Liver (tissue), 9 donors: ENCODE results near the gene BAK1. TPM values are rescaled to one million over a fixed set of nuclear protein-coding genes. Genes with fewer than 3 reads are reported as not detected.

Experiments
- DNase-seq: peaks from one replicate; pipeline ENCODE4 v3.0.0-alpha.2; 2017; ENCODE audit warnings: low spot score
- H3K27ac ChIP-seq, 2 donors: one replicate each; pipeline ENCODE4 v1.7.0; 2013; ENCODE audit warnings: inconsistent platforms in 2 of 2, low read length in 2 of 2, control low read depth in 1 of 2, low read depth in 1 of 2, mild to moderate bottlenecking in 1 of 2
- H3K27me3 ChIP-seq, 4 donors: one replicate each; pipeline versions ENCODE4 v1.6.1 to v1.7.0; 2013; ENCODE audit warnings: low read length in 3 of 4, inconsistent platforms in 1 of 4, mild to moderate bottlenecking in 1 of 4, moderate library complexity in 1 of 4; ENCODE audit not compliant: control insufficient read depth in 4 of 4, insufficient read depth in 4 of 4
- H3K36me3 ChIP-seq, 4 donors: one replicate each; pipeline versions ENCODE4 v1.6.1 to v1.7.0; 2013; ENCODE audit warnings: low read length in 3 of 4, mild to moderate bottlenecking in 3 of 4, low read depth in 1 of 4, moderate library complexity in 1 of 4; ENCODE audit not compliant: control insufficient read depth in 4 of 4, insufficient read depth in 3 of 4
- H3K4me1 ChIP-seq, 4 donors: one replicate each; pipeline versions ENCODE4 v1.6.1 to v1.7.0; 2013; ENCODE audit warnings: low read length in 3 of 4, mild to moderate bottlenecking in 3 of 4, moderate library complexity in 1 of 4; ENCODE audit not compliant: control insufficient read depth in 4 of 4, insufficient read depth in 4 of 4
- H3K4me3 ChIP-seq, 3 donors: one replicate each; pipeline versions ENCODE4 v1.6.1 to v1.7.0; 2013; ENCODE audit warnings: low read length in 3 of 3, control low read depth in 1 of 3, low read depth in 1 of 3, mild to moderate bottlenecking in 1 of 3
- H3K9ac ChIP-seq, 2 donors: one replicate each; pipeline ENCODE4 v1.7.0; 2013; ENCODE audit warnings: low read length in 2 of 2, mild to moderate bottlenecking in 2 of 2, moderate library complexity in 2 of 2, control low read depth in 1 of 2, low read depth in 1 of 2
- H3K9me3 ChIP-seq, 4 donors: one replicate each; pipeline versions ENCODE4 v1.6.1 to v1.7.0; 2013; ENCODE audit warnings: low read length in 3 of 4; ENCODE audit not compliant: control insufficient read depth in 4 of 4
- EGR1 ChIP-seq, 2 donors: IDR thresholded peaks; 2 replicates each; pipeline ENCODE4 v1.6.1; 2016 to 2018; ENCODE audit warnings: antibody characterized with exemption in 2 of 2, low read depth in 2 of 2
- FOXA1 ChIP-seq: IDR thresholded peaks from 2 replicates; pipeline ENCODE4 v1.6.1; 2016; ENCODE audit warnings: antibody characterized with exemption
- FOXA2 ChIP-seq: IDR thresholded peaks from 2 replicates; pipeline ENCODE4 v1.6.1; 2016; ENCODE audit warnings: antibody characterized with exemption
- GABPA ChIP-seq, 2 donors: IDR thresholded peaks in 1 of 2; conservative IDR thresholded peaks in 1 of 2; 2 replicates each; pipeline ENCODE4 v1.6.1; 2016; ENCODE audit warnings: antibody characterized with exemption in 2 of 2, mild to moderate bottlenecking in 1 of 2, moderate library complexity in 1 of 2
- HNF4A ChIP-seq, 2 donors: conservative IDR thresholded peaks; 2 replicates each; pipeline ENCODE4 v1.6.1; 2016; ENCODE audit warnings: antibody characterized with exemption in 2 of 2, mild to moderate bottlenecking in 2 of 2
- HNF4G ChIP-seq: IDR thresholded peaks from 2 replicates; pipeline ENCODE4 v1.6.1; 2016; ENCODE audit warnings: antibody characterized with exemption
- JUND ChIP-seq, 2 donors: IDR thresholded peaks; 2 replicates each; pipeline ENCODE4 v1.6.1; 2016; ENCODE audit warnings: antibody characterized with exemption in 2 of 2
- NR2F2 ChIP-seq: IDR thresholded peaks from 2 replicates; pipeline ENCODE4 v1.6.1; 2016; ENCODE audit warnings: antibody characterized with exemption
- RAD21 ChIP-seq, 2 donors: IDR thresholded peaks; 2 replicates each; pipeline ENCODE4 v1.6.1; 2016; ENCODE audit warnings: antibody characterized with exemption in 2 of 2, mild to moderate bottlenecking in 2 of 2
- RXRA ChIP-seq, 2 donors: IDR thresholded peaks; 2 replicates each; pipeline ENCODE4 v1.6.1; 2017 to 2018; ENCODE audit warnings: antibody characterized with exemption in 2 of 2, mild to moderate bottlenecking in 1 of 2
- SP1 ChIP-seq: IDR thresholded peaks from 2 replicates; pipeline ENCODE4 v1.6.1; 2018; ENCODE audit warnings: antibody characterized with exemption, mild to moderate bottlenecking
- TAF1 ChIP-seq: conservative IDR thresholded peaks from 2 replicates; pipeline ENCODE4 v1.6.1; 2016; ENCODE audit warnings: antibody characterized with exemption, mild to moderate bottlenecking
- YY1 ChIP-seq: IDR thresholded peaks from 2 replicates; pipeline ENCODE4 v1.6.1; 2016; ENCODE audit warnings: antibody characterized with exemption, mild to moderate bottlenecking
- WGBS: extraction: QIAGEN DNeasy Blood & Tissue Kit; methylation state at CpG from one replicate; pipeline ENCODE4 v1.1.7; 2013; 5-methylcytosine and 5-hydroxymethylcytosine counted together
- polyA plus RNA-seq, 2 donors: library from polyadenylated mRNA; stranded (reverse) in 1 of 2; unstranded in 1 of 2; fragments of 200-250 nt in 1 of 2; fragments of >200 nt in 1 of 2; fragmentation: Nextera tagmentation in 1 of 2; extraction: Ambion mirVana in 1 of 2; gene quantifications; one replicate each; pipeline versions ENCODE4 v1.2.1 to v1.2.3, GENCODE V29; 2013 to 2015
- total RNA-seq, 2 donors: library from RNA; depleted of rRNA; stranded (reverse); fragments of >200 nt; gene quantifications; one replicate each; pipeline ENCODE4 v1.2.3, GENCODE V29; 2014
- TF ChIP-seq, protein P1 (sequence below): IDR thresholded peaks from 2 replicates; pipeline ENCODE4 v1.6.1; 2016; ENCODE audit warnings: antibody characterized with exemption
- TF ChIP-seq, protein P2 (sequence below): IDR thresholded peaks from 2 replicates; pipeline ENCODE4 v1.6.1; 2016; ENCODE audit warnings: antibody characterized with exemption, mild to moderate bottlenecking
- TF ChIP-seq, protein P3 (sequence below): fragments of 150-350 bp; IDR thresholded peaks from 2 replicates; pipeline ENCODE4 v1.5.1; 2017; ENCODE audit warnings: improper control_type of control experiment, low read depth, low read length; ENCODE audit not compliant: missing input control
- TF ChIP-seq, protein P4 (sequence below): IDR thresholded peaks from 2 replicates; pipeline ENCODE4 v1.6.1; 2016; ENCODE audit warnings: antibody characterized with exemption
- TF ChIP-seq, protein P5 (sequence below): IDR thresholded peaks from 2 replicates; pipeline ENCODE4 v1.6.1; 2016; ENCODE audit warnings: antibody characterized with exemption
- donor health status: healthy.
- donor health status: healthy.
- donor health status: healthy.
- donor health status: healthy.
- donor health status: healthy.

The BAK1 gene
- total and polyA plus RNA-seq, 4 donors: 2.4 to 8.7 (median 5.3) TPM

DNA sequence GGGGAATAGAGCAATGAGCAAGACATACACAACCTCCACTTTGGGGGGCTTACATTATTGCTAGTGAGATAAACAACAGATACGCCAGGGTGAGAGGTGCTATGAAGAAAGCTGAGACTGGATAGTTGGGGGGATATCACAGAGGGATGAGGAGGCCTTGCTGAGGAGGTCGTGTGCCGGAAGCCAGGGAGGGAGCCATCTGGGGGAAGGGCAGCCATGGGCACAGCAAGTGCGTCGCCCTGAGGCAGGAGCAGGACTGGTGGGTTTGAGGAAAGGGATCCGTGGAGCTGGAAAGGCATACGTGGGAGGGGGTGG, 12.2 kb upstream of the BAK1 start:
- TF ChIP-seq SP1 (no peak), JUND (IDR thresholded peaks at IDR 0.05) (no peak), RAD21 (IDR thresholded peaks at IDR 0.05) (no peak), HNF4A (conservative IDR thresholded peaks at IDR 0.05) (no peak), RXRA (IDR thresholded peaks at IDR 0.05) (no peak), FOXA2 (no peak), TAF1 (no peak), FOXA1 (no peak)
- TF ChIP-seq, protein P1, sequence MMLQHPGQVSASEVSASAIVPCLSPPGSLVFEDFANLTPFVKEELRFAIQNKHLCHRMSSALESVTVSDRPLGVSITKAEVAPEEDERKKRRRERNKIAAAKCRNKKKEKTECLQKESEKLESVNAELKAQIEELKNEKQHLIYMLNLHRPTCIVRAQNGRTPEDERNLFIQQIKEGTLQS: no peak
- TF ChIP-seq, protein P2, sequence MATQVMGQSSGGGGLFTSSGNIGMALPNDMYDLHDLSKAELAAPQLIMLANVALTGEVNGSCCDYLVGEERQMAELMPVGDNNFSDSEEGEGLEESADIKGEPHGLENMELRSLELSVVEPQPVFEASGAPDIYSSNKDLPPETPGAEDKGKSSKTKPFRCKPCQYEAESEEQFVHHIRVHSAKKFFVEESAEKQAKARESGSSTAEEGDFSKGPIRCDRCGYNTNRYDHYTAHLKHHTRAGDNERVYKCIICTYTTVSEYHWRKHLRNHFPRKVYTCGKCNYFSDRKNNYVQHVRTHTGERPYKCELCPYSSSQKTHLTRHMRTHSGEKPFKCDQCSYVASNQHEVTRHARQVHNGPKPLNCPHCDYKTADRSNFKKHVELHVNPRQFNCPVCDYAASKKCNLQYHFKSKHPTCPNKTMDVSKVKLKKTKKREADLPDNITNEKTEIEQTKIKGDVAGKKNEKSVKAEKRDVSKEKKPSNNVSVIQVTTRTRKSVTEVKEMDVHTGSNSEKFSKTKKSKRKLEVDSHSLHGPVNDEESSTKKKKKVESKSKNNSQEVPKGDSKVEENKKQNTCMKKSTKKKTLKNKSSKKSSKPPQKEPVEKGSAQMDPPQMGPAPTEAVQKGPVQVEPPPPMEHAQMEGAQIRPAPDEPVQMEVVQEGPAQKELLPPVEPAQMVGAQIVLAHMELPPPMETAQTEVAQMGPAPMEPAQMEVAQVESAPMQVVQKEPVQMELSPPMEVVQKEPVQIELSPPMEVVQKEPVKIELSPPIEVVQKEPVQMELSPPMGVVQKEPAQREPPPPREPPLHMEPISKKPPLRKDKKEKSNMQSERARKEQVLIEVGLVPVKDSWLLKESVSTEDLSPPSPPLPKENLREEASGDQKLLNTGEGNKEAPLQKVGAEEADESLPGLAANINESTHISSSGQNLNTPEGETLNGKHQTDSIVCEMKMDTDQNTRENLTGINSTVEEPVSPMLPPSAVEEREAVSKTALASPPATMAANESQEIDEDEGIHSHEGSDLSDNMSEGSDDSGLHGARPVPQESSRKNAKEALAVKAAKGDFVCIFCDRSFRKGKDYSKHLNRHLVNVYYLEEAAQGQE: no peak
- TF ChIP-seq, protein P3, sequence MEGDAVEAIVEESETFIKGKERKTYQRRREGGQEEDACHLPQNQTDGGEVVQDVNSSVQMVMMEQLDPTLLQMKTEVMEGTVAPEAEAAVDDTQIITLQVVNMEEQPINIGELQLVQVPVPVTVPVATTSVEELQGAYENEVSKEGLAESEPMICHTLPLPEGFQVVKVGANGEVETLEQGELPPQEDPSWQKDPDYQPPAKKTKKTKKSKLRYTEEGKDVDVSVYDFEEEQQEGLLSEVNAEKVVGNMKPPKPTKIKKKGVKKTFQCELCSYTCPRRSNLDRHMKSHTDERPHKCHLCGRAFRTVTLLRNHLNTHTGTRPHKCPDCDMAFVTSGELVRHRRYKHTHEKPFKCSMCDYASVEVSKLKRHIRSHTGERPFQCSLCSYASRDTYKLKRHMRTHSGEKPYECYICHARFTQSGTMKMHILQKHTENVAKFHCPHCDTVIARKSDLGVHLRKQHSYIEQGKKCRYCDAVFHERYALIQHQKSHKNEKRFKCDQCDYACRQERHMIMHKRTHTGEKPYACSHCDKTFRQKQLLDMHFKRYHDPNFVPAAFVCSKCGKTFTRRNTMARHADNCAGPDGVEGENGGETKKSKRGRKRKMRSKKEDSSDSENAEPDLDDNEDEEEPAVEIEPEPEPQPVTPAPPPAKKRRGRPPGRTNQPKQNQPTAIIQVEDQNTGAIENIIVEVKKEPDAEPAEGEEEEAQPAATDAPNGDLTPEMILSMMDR: no peak
- H3K4me1 ChIP-seq: no peaks in the 10 kb centered on the region
- H3K36me3 ChIP-seq: no peaks in the 10 kb centered on the region
- H3K27me3 ChIP-seq: no peaks in the 10 kb centered on the region
- WGBS: 92% methylated on average over 7 of the region's 7 CpGs
- DNase-seq: no peak
- no peak overlapping the region for H3K9ac ChIP-seq
- H3K9me3 ChIP-seq: no peaks in the 10 kb centered on the region
- H3K27ac ChIP-seq: no peak overlapping the region
- H3K4me3 ChIP-seq: no peak overlapping the region

DNA sequence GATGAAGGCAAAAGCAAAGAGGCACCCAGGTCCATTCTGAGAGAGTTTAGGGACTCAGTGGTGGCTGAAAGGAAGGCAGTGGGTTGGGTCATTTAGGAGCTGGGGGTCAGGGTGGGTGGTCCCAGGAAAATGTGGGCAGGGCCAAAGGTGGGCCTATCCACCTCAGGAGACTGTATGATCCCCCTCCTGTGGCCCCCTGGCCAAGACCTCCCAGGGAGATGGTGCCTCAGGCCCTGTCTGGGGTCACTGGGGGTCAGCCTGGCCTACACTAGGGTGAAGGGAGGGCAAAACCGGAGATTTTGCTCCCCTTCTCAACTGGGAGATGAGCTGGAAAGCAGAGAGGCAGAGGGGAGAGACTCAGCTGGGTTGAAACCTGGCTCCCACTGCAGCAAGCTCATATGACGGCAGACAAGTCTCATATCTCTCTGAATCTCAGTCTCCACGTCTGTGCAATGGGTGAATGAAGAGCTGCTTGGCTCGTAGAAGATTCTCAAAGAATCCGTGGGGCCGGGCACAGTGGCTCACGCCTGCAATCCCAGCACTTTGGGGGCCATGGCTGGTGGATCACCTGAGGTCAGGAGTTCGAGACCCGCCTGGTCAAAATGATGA, 11.5 kb upstream of the BAK1 start:
- Histone ChIP-seq H3K27me3 (no peaks in the 10 kb centered on the region), H3K4me3 (no peak overlapping the region), H3K27ac (no peak overlapping the region), H3K9me3 (no peaks in the 10 kb centered on the region), H3K9ac (no peak overlapping the region), H3K36me3 (no peaks in the 10 kb centered on the region), H3K4me1 (no peaks in the 10 kb centered on the region)
- DNase-seq: no peak
- WGBS: 93% methylated on average over 9 of the region's 9 CpGs
- no peak for TF ChIP-seq EGR1 (IDR thresholded peaks at IDR 0.05; ENCODE audit: low read depth in 2 of 2)
- TF ChIP-seq, protein P4, sequence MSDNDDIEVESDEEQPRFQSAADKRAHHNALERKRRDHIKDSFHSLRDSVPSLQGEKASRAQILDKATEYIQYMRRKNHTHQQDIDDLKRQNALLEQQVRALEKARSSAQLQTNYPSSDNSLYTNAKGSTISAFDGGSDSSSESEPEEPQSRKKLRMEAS: no peak
- TF ChIP-seq YY1: no peak
- TF ChIP-seq FOXA1: no peak
- TF ChIP-seq, protein P2: no peak
- TF ChIP-seq NR2F2: no peak
- TF ChIP-seq, protein P5, sequence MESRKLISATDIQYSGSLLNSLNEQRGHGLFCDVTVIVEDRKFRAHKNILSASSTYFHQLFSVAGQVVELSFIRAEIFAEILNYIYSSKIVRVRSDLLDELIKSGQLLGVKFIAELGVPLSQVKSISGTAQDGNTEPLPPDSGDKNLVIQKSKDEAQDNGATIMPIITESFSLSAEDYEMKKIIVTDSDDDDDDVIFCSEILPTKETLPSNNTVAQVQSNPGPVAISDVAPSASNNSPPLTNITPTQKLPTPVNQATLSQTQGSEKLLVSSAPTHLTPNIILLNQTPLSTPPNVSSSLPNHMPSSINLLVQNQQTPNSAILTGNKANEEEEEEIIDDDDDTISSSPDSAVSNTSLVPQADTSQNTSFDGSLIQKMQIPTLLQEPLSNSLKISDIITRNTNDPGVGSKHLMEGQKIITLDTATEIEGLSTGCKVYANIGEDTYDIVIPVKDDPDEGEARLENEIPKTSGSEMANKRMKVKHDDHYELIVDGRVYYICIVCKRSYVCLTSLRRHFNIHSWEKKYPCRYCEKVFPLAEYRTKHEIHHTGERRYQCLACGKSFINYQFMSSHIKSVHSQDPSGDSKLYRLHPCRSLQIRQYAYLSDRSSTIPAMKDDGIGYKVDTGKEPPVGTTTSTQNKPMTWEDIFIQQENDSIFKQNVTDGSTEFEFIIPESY: no peak
- TF ChIP-seq GABPA (IDR thresholded peaks at IDR 0.05 in 1 of 2, conservative IDR thresholded peaks at IDR 0.05 in 1 of 2): no peak
- TF ChIP-seq FOXA2: no peak
- no peak for TF ChIP-seq JUND (IDR thresholded peaks at IDR 0.05)
- no peak for TF ChIP-seq RXRA (IDR thresholded peaks at IDR 0.05)
- TF ChIP-seq HNF4A (conservative IDR thresholded peaks at IDR 0.05): no peak
- TF ChIP-seq RAD21 (IDR thresholded peaks at IDR 0.05): no peak
- TF ChIP-seq HNF4G: no peak
- TF ChIP-seq, protein P3: no peak
